Stimulated activated CD4-positive, alpha-beta T cell treated with anti-CD3 and anti-CD28 coated beads, Interleukin-1b, Interleukin-23, amount 100 ng/mL, for 24 hours (primary cell): ENCODE results near the gene GGA1.

Source experiments
- DNase-seq, 4 experiments: peaks; one replicate each; pipeline ENCODE4 v3.0.0-alpha.2; 2020; ENCODE audit warnings: low read depth in 4 of 4, low spot score in 1 of 4

The GGA1 gene, protein sequence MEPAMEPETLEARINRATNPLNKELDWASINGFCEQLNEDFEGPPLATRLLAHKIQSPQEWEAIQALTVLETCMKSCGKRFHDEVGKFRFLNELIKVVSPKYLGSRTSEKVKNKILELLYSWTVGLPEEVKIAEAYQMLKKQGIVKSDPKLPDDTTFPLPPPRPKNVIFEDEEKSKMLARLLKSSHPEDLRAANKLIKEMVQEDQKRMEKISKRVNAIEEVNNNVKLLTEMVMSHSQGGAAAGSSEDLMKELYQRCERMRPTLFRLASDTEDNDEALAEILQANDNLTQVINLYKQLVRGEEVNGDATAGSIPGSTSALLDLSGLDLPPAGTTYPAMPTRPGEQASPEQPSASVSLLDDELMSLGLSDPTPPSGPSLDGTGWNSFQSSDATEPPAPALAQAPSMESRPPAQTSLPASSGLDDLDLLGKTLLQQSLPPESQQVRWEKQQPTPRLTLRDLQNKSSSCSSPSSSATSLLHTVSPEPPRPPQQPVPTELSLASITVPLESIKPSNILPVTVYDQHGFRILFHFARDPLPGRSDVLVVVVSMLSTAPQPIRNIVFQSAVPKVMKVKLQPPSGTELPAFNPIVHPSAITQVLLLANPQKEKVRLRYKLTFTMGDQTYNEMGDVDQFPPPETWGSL

DNA sequence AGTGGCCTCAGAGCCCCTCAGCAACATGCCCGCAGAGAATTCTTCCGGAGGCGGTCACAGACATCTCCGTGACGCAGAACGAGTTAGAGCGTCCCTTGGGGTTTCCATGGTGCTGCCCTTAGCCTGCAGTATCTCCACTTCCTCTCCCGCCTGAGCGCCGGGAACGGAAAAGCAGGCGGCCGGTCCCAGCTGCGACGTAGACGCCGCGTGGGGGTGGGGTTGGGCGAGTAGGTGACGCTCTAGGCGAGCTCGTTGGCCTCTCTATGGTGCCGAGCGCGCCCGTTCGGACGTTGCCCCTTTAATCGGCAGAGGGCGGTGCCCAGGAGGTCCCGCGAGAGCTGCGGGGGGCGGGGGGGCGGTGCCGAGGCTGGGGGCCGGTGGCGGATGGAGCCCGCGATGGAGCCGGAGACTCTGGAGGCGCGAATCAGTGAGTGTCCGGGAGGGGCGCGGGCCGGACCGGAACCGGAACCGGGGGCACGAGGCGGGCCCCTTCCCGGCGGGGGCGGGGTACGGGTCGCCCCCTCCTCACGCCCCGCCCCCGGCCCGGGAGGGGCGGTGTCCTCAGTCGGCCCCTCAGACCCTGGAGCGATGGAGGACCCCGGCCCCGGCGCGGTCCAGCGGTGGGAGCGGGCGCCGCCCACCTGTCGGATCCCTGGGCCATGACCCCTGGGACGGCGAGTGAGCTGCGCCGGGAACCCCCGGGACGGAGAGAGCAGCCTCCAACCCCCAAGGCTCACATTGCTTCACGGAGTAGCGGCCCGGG, at the start of gene GGA1:
GGA1 (plus strand) TSS at position 358 of the 763 bp plus-strand sequence; CDS start at position 385, 27 bp downstream.
- peak; percentile 84 to 93 (median 88) for DNase-seq

DNA sequence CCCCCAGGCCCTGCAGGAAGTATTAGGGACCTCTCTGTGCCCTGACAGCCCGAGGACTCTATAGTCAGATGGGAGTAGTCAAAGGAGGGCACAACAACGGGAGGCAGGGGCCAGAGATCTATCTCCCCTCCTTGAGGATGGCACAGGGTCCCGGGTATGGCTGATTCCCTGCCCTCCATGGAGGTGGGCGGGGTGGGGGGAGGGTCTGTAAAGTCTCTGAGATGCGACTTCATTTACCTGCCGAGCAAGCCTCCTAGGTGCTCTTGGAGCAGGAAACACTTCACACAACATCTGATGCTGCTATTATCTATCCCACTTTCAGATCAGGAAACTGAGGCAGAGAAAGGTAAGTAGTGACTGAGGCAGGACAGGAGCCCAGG, 49.1 kb upstream of the GGA1 start:
- no peak for DNase-seq

DNA sequence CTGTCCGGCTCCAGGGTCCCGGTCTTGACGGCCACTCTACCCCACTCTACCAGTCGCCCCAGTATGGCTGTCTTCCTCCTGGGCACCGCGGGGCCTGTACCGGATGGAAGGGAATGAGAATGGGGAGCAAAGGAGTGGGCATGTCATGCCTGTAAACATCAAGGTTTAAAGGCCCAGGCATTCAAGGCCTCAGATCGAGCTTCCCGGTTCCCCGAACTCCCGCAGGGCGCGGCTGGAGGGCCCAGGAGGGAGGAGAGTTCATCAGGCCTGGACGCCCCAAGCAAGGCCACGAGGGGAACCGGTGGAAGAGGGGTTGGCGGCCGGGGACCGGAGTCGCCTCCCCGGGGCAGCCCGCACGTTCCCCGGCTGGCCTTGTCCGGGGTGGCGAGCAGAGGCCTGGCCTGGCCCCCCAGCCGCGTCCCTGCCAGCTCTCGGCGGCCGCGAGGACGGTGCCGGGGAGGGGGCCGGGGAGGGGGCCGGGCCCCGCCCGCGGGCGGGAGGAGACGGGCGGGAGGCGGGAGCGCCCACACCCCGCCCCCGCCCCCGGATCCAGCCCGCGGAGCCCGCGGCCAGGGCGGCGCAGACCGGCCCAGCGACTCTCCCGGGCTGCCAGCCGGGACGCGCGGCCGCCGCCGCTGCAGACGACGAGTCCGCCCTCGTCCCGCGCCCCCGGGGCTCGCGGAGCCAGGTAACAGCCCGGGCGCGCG, 48.6 kb upstream of the GGA1 start, which contains the start of gene CDC42EP1:
CDC42EP1 (plus strand) TSS at position 580 of the 707 bp plus-strand sequence. CDS start 5,870 bp downstream, outside the sequence.
- no peak for DNase-seq

DNA sequence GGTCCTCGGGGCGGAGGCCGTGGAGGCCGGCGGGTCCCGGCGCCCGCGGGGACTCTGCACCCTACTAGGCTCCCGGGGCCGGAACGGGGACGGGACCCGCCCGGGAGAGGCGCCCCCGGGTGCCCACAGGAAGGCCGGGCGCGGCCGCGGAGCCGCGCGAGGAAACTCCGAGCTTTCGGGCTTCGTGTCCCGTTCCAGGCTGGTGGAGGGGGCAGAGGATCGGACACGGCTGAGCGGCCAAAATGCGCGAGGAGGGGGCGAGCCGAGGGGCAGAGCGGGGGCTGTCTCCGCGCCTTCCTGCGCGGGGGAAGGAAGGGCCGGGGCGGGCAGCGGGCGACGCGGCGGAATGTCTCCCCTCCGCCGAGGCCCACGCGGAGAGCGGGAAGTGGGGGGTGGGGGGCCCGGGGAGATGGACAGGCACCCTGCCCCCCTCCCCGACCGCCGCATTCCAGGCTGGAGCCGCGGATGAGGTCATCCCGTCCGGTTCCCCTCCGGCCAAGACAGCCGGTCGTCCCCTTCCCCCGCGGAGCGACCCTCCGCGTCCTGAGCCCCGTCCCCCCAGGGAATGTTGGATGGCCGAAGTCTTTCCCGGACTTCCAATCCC, 47.9 kb upstream of the GGA1 start:
- no peak for DNase-seq

DNA sequence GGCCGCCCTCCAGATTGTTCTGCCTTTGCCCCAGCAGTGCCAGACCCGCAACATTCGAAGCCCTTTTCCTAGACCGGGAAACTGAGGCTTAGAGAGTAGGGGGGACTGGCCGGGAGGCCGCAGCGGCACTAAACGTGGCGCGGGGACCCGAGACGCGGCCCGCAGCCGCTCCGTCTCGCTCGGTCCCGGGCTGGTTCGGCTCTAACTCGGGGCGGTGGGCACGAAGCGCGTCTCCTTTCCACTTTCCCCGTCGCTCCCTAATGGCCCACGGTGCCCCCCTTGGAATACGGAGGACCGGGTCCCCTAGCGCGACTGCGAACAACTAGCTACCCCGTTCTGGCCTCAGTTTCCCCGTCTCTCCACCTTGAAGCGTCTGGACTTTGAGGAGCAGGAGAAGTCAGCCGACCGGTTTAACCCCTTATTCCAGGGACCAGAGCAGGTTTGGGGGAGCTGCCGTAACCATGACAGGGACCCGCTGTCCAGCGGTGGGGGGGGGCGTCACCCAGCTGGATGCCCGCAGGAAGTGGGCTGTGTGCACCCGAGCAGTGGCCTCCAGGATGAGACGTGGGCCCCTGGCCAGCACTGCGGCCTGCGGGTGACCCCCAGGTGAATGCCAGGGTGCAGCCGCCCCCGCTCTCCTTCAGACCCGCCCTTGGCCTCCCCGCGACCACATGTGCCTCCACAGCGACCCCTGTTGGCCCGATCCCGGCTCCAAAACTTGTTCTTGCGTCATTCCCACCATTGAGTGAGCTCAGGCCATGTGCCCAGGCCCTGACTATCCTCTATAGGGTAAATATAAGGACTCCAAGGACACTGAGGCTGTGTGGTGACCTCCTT, 47.2 kb upstream of the GGA1 start:
- DNase-seq, result peak; percentile 64 to 79 (median 71)

DNA sequence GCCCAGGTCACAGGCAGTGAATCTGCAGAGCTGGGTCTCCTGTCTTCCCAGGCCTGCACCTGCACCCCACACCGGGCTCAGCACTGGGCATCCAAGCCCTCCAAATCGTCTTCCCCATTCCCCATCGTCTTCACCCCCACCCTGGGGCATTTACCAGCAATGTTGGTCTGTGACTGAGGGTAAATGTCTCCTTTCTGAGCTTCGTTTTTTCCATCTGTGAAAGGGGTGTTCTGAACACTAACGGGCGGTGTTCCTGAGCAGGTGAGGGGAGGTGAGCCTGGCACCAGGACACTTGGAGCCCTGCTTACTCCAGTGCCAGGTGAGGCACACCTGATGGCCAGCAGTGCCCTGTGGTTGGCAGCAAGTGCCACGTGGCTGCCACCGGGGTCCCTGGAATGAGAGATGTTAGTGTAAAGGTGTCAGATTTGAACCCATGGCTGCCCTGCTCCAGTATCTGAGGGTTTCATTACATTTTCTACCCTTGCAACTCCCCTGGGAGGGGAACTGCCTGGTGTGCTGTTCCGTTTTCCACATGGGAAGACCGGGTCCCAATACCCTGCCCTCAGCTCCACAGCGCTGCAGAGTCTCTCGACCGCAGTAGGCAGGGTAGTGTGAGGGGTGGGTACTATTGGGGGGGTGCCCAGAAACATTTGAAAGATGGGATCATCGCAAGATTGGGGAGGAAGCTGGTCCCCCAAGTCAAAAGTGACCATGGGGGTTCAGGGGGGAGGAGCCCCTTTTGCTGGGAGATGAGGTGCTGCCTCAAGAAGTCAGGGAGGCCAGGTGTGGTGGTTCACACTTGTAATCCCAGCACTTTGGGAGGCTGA, 46.4 kb upstream of the GGA1 start:
- DNase-seq, result no peak

DNA sequence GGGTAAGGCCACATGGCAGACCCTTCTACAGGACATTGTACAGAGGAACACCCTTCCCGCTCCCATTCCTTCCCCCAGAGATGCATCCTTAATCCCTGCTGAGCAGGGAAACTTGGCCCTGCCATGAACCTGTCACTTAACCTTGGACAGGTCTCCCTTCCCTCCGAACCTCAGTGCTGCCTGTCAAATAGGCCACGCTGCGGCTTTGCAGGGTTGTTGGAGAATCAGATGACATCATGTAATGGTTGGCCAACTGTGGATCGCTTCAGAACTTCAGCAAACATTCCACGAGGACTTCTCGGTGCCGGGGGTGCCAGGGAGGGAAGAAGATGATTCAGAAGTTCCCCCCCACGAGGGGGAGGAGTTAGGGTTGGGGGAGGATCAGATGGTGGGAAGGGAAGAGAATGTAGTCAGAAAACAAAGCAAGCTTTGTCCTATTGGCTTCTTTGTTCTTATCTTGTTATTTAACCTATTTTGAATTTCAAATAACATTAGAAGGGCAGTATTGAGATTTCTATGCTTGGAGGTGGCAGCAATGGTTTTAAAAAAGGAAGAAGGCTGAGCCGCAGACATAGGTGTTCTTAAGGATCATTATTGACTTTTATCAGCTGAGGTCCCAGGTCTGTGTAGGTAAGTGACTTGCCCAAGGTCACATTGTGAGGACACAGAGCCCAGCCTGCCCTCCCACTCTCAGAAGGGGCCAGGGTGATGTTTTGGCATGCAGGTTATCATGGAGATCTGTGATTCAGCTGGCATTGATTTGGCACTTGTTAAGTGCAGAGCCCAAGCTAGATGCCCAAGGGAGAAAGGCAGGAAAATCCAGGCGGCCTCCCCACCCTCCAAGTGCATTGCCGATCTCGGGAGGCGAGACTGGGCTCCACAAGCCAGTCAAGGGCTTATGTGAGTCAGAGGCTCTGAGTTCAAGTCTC, 45.2 kb upstream of the GGA1 start:
- DNase-seq, result no peak

DNA sequence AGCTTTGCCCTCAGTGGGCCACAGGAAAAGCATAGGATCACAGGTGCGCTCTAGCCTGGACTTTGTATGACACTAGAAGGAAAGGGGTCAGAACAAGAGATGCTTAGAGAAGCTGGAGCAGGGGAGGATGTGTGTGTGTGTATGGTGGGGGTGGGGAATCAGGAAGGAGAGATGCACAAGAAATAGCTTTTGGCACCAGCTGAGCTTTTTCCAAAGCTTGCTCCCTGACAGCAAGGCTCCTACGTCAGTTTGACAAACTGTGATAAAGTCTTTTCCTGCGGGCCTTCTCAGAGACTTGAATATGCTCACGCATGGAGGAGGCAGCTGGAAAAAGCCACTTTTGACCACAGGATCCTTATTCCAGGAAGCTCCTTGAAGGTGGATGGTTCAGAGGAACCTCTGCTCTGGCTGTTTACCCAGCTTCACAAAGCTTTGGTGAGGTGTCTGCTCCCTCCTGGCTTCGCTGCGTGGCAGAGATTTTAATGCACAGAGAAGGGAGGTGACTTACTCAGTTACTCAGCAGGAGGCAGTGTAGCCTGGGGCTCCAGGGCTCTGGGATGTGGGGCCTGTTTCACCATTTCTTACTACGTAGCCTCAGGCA, 44.4 kb upstream of the GGA1 start:
- DNase-seq, result no peak

DNA sequence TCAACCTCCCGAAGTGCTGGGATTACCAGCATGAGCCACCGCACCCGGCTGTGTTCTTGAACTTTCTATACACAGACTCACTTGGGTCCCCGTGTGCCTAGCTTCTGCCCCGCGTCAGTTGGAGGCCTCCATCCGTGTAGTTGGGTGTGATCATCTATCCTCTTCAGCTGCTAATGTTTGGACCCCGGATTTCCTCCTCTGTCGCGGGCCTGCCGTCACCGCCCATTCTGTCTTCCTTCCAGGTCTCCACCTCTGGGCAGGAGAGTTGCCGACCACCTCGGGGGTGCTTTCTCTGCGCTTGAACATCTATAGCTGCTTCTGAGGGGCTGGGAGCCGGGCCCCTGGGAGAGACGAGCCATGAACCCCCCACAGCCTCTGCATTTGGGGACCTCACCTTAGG, 42.8 kb upstream of the GGA1 start:
- DNase-seq, result no peak

DNA sequence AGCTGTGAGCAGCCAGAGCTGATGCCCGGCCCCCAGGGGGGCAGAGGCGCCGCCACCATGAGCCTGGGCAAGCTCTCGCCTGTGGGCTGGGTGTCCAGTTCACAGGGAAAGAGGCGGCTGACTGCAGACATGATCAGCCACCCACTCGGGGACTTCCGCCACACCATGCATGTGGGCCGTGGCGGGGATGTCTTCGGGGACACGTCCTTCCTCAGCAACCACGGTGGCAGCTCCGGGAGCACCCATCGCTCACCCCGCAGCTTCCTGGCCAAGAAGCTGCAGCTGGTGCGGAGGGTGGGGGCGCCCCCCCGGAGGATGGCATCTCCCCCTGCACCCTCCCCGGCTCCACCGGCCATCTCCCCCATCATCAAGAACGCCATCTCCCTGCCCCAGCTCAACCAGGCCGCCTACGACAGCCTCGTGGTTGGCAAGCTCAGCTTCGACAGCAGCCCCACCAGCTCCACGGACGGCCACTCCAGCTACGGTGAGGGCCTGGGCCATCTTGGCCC, 42.3 kb upstream of the GGA1 start:
- peak in 1 of 4 experiments; percentile 21 for DNase-seq

DNA sequence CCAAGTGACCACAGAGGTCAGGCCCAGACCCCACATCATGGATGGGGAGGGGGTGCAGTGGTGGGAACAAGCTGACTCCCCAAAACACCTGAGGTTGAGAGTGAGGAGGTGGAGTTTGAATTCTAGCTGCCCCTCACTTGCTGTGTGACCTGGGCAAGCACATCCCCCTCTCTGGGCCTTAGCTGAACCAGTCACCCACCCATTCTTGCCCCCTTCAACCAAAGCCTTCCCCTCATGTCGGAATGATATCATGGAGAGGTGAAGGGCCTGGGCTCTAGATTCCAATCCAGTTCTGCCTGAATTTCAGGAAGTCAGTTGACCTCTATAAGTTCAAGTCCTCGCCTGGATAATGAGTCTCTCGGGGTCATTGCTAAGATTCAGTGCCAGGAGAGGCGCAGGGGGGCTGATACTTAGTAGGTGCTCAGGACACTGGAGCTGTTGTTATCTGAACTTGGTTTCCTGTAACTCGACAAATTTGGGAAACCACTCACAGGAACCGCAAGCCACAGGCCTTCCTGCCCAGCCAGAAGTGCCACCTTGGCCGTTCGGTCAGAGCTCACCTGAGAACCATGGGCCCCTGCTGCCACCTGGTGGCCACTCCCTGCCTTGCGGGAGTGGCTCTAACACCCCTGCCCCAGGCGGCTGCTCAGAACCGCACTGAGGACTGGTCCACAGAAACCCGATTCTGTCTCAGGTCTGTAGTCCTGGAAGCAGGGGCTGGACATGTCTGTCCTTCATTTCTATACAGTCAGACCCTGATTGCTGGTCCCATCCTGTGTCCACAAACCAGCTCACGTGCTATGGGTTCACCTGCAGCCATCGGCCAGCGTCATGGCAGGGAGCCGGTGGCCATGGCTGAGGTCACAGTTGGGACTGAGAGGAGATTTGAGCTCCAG, 41.5 kb upstream of the GGA1 start:
- peak; percentile 75 to 86 (median 80) for DNase-seq

DNA sequence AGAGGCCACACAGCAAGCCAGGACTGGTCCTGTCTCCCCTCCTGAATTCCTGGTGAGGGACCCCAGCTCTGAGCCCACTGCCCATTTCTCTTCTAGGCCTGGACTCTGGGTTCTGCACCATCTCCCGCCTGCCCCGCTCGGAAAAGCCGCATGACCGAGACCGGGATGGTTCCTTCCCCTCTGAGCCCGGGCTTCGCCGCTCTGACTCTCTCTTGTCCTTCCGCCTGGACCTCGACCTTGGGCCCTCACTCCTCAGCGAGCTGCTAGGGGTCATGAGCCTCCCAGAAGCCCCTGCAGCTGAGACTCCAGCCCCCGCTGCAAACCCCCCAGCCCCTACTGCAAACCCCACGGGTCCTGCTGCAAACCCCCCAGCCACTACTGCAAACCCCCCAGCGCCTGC, 40.6 kb upstream of the GGA1 start:
- no peak for DNase-seq

DNA sequence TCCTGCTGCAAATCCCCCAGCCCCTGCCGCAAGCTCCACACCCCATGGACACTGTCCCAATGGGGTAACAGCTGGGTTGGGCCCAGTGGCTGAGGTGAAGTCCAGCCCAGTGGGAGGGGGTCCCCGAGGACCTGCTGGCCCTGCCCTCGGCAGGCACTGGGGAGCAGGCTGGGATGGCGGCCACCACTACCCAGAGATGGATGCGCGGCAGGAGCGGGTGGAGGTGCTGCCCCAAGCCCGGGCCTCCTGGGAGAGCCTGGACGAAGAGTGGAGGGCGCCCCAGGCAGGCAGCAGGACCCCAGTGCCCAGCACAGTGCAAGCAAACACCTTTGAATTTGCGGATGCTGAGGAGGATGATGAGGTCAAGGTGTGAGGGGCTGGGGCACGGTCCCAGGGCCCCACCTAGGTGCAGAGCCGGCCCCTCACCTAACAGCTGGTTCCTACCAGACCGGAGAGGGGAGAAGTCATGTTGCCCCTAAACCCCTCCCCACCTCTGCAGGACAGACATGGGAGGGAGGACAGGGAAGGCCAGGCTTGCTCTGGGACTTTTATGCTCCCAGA, 40.1 kb upstream of the GGA1 start:
- DNase-seq, result no peak

DNA sequence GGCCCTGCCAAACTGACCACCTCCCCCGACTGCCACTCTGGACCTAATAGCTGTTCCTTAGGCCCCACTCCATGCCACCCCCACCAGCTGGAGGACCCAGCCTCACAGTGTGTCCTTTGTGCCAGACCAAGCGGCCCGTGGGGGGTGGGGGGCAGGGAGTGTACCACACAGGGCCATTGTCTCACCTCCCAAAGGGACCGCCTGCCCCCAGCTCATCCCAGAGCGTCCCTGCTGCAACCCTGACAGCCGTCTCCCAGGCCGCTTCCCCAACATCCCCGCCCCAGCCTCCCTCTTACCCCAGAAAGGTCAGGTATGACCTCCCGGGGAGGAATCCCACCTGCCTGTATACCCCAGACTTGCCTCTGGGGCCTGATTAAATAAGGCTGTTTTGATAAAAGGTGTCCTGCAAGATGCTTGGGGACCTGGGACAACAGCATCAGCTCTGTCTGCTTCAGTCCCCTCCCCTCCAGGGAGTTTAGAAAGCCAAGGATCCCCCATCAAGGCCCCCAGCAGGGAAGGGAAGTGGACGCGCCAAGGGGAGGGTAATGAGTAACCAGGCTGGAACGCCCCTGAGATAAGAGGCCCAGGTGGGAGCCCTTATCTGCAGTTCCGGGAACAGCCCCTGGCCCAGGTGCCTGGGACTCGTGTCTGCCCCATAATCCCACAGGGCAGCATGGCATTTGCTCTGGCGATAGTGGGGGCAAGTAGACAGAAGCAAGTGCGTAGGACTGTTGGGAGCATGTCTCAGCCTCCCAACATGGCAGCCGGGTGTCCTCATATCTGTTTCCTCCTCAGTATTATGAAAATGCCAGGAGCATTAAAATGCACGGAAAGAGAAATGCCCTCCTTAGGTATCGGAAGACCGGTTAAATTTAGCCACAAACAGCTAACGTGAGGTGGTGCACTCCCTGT, 39.4 kb upstream of the GGA1 start:
- DNase-seq, result no peak
